CD14-positive monocyte (primary cell): ENCODE data around the gene CDH13. TPM values are rescaled to one million over a fixed set of nuclear protein-coding genes. Genes with fewer than 3 reads are reported as not detected.

Source experiments
- DNase-seq, 3 donors: peaks; one replicate each; pipeline ENCODE4 v3.0.0-alpha.2; 2011 to 2022
- H2AFZ ChIP-seq: 2 replicates; pipeline ENCODE4 v1.6.0; 2012; ENCODE audit warnings: mild to moderate bottlenecking, low read depth, low read length, inconsistent platforms; ENCODE audit not compliant: insufficient read depth, poor library complexity, severe bottlenecking
- H3K27ac ChIP-seq, 2 donors: 1 replicate in 1 of 2; 2 replicates in 1 of 2; pipeline ENCODE4 v1.5.1; 2012 to 2013; ENCODE audit warnings: low read length in 2 of 2, control low read depth in 1 of 2, inconsistent platforms in 1 of 2, low read depth in 1 of 2, mild to moderate bottlenecking in 1 of 2
- H3K27me3 ChIP-seq, 2 donors: one replicate each; pipeline versions ENCODE4 v1.6.0 to v1.6.1; 2011 to 2013; ENCODE audit warnings: low read length in 2 of 2; ENCODE audit not compliant: control insufficient read depth in 2 of 2, insufficient read depth in 2 of 2
- H3K36me3 ChIP-seq, 2 donors: replicated peaks in 1 of 2; 1 replicate in 1 of 2; 2 replicates in 1 of 2; pipeline versions ENCODE4 v1.5.1 to v1.6.1; 2012 to 2013; ENCODE audit warnings: low read length in 2 of 2, control low read depth in 1 of 2, inconsistent platforms in 1 of 2, mild to moderate bottlenecking in 1 of 2; ENCODE audit not compliant: insufficient read depth in 2 of 2, control insufficient read depth in 1 of 2
- H3K4me1 ChIP-seq, 2 donors: 1 replicate in 1 of 2; 2 replicates in 1 of 2; pipeline versions ENCODE4 v1.5.1 to v1.6.1; 2012 to 2013; ENCODE audit warnings: low read length in 2 of 2, control low read depth in 1 of 2, inconsistent platforms in 1 of 2, mild to moderate bottlenecking in 1 of 2, moderate library complexity in 1 of 2; ENCODE audit not compliant: insufficient read depth in 2 of 2, control insufficient read depth in 1 of 2
- H3K4me2 ChIP-seq: replicated peaks from 2 replicates; pipeline ENCODE3; 2012; ENCODE audit warnings: low read length, moderate library complexity, mild to moderate bottlenecking; ENCODE audit not compliant: poor library complexity, severe bottlenecking; ENCODE audit errors: extremely low read depth
- H3K4me3 ChIP-seq, 3 experiments: fragments of 200-600 bp in 1 of 3; sonication (generic) in 1 of 3; replicated peaks in 1 of 3; 1 replicate in 2 of 3; 2 replicates in 1 of 3; pipeline ENCODE4 v1.5.1; 2011 to 2013; ENCODE audit warnings: low read length in 3 of 3, mild to moderate bottlenecking in 3 of 3, control low read depth in 2 of 3, low read depth in 2 of 3, inconsistent platforms in 1 of 3, moderate library complexity in 1 of 3
- H3K79me2 ChIP-seq: 2 replicates; pipeline ENCODE4 v1.6.0; 2012; ENCODE audit warnings: mild to moderate bottlenecking, control low read depth, inconsistent platforms, low read length, moderate library complexity; ENCODE audit not compliant: insufficient read depth
- H3K9ac ChIP-seq: 2 replicates; pipeline ENCODE4 v1.6.0; 2017; ENCODE audit warnings: low read length, mild to moderate bottlenecking; ENCODE audit not compliant: insufficient read depth, poor library complexity, severe bottlenecking
- H3K9me3 ChIP-seq, 2 donors: replicated peaks in 1 of 2; 1 replicate in 1 of 2; 2 replicates in 1 of 2; pipeline versions ENCODE4 v1.5.1 to v1.6.1; 2012 to 2013; ENCODE audit warnings: low read length in 2 of 2, control low read depth in 1 of 2; ENCODE audit not compliant: control insufficient read depth in 1 of 2, insufficient read depth in 1 of 2
- H4K20me1 ChIP-seq: 2 replicates; pipeline ENCODE4 v1.6.0; 2012; ENCODE audit warnings: mild to moderate bottlenecking, low read length, control low read depth, moderate library complexity; ENCODE audit not compliant: insufficient read depth
- H3K27ac Mint-ChIP-seq, 7 donors: one replicate each; pipeline ENCODE4 v1.8.0; 2020; ENCODE audit warnings: mild to moderate bottlenecking in 7 of 7, mixed read lengths in 7 of 7, moderate library complexity in 6 of 7, inconsistent platforms in 2 of 7
- H3K27me3 Mint-ChIP-seq, 3 donors: one replicate each; pipeline ENCODE4 v1.8.0; 2021 to 2022; ENCODE audit warnings: low read depth in 3 of 3, mild to moderate bottlenecking in 3 of 3, mixed read lengths in 3 of 3, moderate library complexity in 3 of 3, inconsistent platforms in 1 of 3
- H3K36me3 Mint-ChIP-seq, 2 donors: one replicate each; pipeline ENCODE4 v1.8.0; 2020; ENCODE audit warnings: mixed read lengths in 2 of 2, inconsistent platforms in 1 of 2, mild to moderate bottlenecking in 1 of 2
- H3K4me1 Mint-ChIP-seq: one replicate; pipeline ENCODE4 v1.8.0; 2020; ENCODE audit warnings: mild to moderate bottlenecking, mixed read lengths
- H3K4me3 Mint-ChIP-seq, 2 donors: one replicate each; pipeline ENCODE4 v1.8.0; 2020; ENCODE audit warnings: mild to moderate bottlenecking in 2 of 2, mixed read lengths in 2 of 2, moderate library complexity in 1 of 2
- H3K9me3 Mint-ChIP-seq, 7 donors: one replicate each; pipeline ENCODE4 v1.8.0; 2020 to 2022; ENCODE audit warnings: mixed read lengths in 7 of 7, mild to moderate bottlenecking in 6 of 7, moderate library complexity in 6 of 7, inconsistent platforms in 2 of 7
- CTCF ChIP-seq: fragments of 200-600 bp; IDR thresholded peaks from one replicate; pipeline ENCODE4 v1.8.0; 2022; ENCODE audit warnings: antibody characterized with exemption, mild to moderate bottlenecking
- WGBS: methylation state at CpG from one replicate; pipeline ENCODE4 v1.1.5; 2013; ENCODE audit warnings: missing lambda C conversion rate; ENCODE audit not compliant: insufficient coverage; 5-methylcytosine and 5-hydroxymethylcytosine counted together
- intact Hi-C, 2 donors: fragments of 100-400 bp; cut with micrococcal nuclease; formaldehyde crosslinking; loops; one replicate each; pipeline versions ENCODE4 v1.15.0 to v1.15.1; 2023
- polyA plus RNA-seq, 3 donors: library from polyadenylated mRNA; depleted of rRNA in 1 of 3; unstranded in 2 of 3; stranded (reverse) in 1 of 3; fragments of 300-500 nt in 2 of 3; fragments of >200 nt in 1 of 3; fragmentation: Illumina TruSeq in 2 of 3; gene quantifications; 1 replicate in 2 of 3; 2 replicates in 1 of 3; pipeline ENCODE4 v1.2.3, GENCODE V29; 2012 to 2021

CDH13 gene
- polyA plus RNA-seq, 3 donors: 0.13 to 0.19 TPM; not detected in 1

DNA sequence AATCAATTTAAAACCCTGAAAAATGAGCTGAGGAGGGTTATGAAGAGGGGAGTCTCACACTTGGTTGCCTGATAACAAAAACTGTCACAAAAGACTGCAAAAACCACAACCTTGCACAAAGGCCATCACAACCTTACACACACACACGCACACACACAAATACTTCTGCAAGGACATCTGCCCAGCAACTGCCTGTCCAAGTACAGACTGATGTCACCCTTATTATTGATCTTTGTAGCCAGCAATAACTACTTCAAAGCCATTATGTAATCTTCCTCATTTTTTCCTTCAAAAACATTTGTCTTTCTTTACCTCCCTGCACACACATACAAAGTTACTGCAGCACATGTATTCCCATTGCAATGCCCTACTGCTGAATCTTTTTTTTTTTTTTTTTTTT is 927.8 kb downstream of the CDH13 start:
- Mint-ChIP-seq H3K4me1 (no peaks in the 10 kb centered on the region), H3K27ac (no peak overlapping the region)

DNA sequence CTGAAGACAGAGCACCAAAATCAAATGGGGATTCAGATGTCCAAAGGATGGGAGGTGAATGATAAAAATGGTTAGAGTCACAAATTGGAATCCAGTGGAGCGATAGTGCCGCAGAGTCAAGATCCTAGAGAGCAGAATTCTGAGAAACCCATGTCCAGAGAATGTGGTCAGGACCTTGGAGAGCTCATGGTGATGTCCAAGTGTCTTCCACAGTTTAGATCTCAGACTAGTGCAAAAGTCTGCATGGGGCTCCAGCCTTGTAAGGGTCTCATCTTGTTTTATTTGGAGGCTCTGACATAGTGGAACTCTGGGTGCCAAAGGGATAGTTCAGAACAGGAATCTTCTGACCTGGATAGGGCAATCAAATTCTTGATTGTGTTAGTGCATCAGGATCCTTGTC is 935.1 kb downstream of the CDH13 start:
- intact Hi-C loops: no loop called here
- Mint-ChIP-seq H3K4me3 (no peak overlapping the region), H3K4me1 (no peaks in the 10 kb centered on the region), H3K27ac (no peak overlapping the region), H3K36me3 (no peaks in the 10 kb centered on the region), H3K27me3 (peaks cover 0 to 5% (median 2%) of the 10 kb centered on the region in 3 donors), H3K9me3 (peaks cover 0 to 5% (median 0%) of the 10 kb centered on the region in 7 donors)
- no peaks in the 10 kb centered on the region for H3K27me3 ChIP-seq
- no peaks in the 10 kb centered on the region for H4K20me1 ChIP-seq
- H3K27ac ChIP-seq: no peak overlapping the region
- no peak for TF ChIP-seq CTCF
- H3K79me2 ChIP-seq: no peaks in the 10 kb centered on the region
- no peak overlapping the region for H3K4me3 ChIP-seq
- DNase-seq: no peak
- no peaks in the 10 kb centered on the region for H3K4me1 ChIP-seq
- H2AFZ ChIP-seq: no peak overlapping the region
- 100% methylated on average over 2 of the region's 2 CpGs for WGBS
- no peaks in the 10 kb centered on the region for H3K36me3 ChIP-seq
- H3K9me3 ChIP-seq: no peaks in the 10 kb centered on the region
- no peak overlapping the region for H3K4me2 ChIP-seq
- H3K9ac ChIP-seq: no peak overlapping the region

More for the DNA sequence above, 927.8 kb downstream of the CDH13 start:
- no peak for DNase-seq
- TF ChIP-seq CTCF: no peak
- Histone ChIP-seq H3K4me1 (no peaks in the 10 kb centered on the region), H3K4me3 (no peak overlapping the region), H3K27me3 (peaks cover 0 to 2% of the 10 kb centered on the region in 2 donors), H4K20me1 (no peaks in the 10 kb centered on the region), H3K9ac (no peak overlapping the region), H3K36me3 (no peaks in the 10 kb centered on the region), H3K9me3 (peaks cover 0 to 8% of the 10 kb centered on the region in 2 donors), H3K27ac (no peak overlapping the region), H3K79me2 (no peaks in the 10 kb centered on the region), H3K4me2 (no peak overlapping the region), H2AFZ (no peak overlapping the region)
- 100% methylated on average over 1 of the region's 1 CpG for WGBS
- Mint-ChIP-seq H3K9me3 (peaks cover 0 to 10% (median 0%) of the 10 kb centered on the region in 7 donors), H3K4me3 (no peak overlapping the region), H3K27me3 (peaks cover 2 to 9% (median 2%) of the 10 kb centered on the region in 3 donors), H3K36me3 (no peaks in the 10 kb centered on the region)
- intact Hi-C loops: loop anchor here in 1 of 2 donors (10.0 kb wide), 1 partner anchor 320 kb away; no protein-coding TSS in a partner anchor
